GM18507 (cell line): ENCODE results near the gene FOSL1.

Experiments used
- DNase-seq: peaks from one replicate; pipeline ENCODE4 v3.0.0; 2011; ENCODE audit warnings: low read depth; ENCODE audit not compliant: insufficient read length; ENCODE audit errors: extremely low spot score
- FAIRE-seq: peaks from 2 replicates; lab custom pipeline; 2011; peaks lifted over from hg19 to GRCh38; lab: Jason Lieb, UNC

Gene FOSL1

DNA sequence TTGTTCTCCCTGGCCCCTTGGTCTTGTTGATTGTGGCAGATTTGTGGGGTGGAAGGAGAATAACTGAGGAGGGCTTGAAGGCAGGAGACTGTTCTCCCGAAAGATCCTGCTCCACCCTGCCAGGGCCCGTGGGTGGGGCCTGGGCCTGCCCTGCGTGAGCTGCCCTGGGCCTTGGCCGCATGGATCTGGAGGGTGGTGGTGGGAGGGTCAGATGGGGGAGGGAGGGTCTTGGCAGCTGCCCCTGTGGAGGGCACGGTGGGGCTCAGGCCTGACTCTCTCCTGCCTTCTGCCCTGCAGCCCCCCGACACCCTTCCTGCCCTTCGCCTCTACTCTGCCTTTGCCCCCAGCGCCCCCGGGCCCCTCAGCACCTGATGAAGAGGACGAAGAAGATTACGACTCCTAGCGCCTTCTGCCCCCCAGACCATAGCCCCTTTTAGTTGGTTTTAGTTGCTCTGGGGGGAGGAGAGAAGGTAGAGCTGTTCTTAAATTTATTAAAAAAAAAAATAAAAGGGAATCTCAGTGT, 20.9 kb upstream of the FOSL1 start:
- FAIRE-seq (no peak), DNase-seq (no peak)

DNA sequence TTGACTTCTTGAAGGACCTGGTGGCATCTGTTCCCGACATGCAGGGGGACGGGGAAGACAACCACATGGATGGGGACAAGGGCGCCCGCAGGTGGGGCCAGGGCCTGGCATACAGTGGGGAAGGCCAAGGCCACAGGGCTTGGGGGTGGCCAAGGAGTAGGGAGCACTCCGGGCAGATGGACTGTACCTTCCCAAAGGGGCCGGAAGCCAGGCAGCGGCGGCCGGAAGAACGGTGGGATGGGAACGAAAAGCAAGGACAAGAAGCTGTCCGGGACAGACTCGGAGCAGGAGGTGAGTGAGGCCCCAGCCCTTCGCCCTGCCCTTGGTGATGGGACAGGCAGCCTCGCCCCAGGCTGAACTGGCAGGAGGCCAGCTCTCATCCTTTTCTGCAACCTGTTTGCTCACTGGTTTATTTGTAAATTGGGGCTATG, 20.2 kb upstream of the FOSL1 start:
- FAIRE-seq = no peak

DNA sequence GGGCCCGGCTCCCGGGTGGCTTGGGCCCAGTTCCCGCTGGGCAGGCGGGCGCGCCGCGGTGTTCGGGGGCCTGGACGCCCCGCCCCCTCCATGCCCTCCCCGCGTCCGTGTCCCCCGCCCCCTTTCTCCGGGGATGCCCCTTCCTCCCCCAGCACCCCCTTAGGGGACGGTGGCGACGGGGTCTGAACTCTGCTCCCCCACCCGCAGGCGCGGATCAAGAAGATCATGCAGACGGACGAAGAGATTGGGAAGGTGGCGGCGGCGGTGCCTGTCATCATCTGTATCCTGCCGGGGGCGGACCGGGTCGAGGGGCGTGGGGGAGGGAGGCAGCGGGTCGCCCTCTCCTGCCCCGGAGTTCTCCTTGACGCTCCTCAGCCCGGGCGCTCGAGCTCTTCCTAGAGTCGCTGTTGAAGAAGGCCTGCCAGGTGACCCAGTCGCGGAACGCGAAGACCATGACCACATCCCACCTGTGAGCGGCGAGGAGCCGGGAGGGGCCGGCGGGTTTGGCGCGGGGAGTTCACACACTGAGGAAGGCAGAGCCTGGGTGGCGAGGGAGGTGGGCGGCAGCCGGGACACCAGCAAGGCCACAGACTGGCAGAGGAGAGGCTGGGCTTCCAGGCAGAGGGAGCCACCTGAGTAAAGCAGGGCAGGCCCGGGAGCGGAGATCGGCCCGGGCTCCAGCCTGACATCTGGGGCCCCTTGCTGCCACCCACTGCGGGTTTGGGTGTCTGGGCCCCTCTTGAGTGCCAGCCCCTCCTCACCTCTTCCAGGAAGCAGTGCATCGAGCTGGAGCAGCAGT, 19.6 kb upstream of the FOSL1 start:
- FAIRE-seq = no peak
- no peak for DNase-seq

More for the DNA sequence above, 20.2 kb upstream of the FOSL1 start:
- DNase-seq = no peak

DNA sequence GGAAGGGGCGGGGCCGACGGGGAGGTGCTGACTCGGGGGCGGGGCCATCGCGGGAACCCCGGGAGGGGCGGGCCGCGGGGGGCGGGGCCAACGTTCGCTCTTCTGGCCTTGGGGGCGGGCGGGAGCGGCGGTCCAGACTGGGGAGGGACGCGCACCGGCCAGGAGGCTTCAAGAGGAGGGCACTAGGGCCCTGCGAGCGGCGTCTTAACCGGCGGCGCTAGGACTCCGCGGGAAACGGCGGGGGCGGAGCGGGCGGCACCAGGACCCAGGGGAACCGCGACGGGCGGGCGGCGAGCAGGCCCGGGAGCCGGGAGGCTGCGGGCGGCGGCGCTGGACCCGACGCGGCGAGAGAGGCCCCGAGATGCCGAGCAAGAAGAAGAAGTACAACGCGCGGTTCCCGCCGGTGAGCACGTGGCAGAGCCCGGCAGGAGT, 19.0 kb upstream of the FOSL1 start, which contains the start of gene DRAP1:
Gene DRAP1 (plus strand): TSS at position 286 of the 432 bp plus-strand sequence. CDS start 76 bp downstream, at position 362.
- peak; percentile 97 for DNase-seq
- peak; percentile 73 for FAIRE-seq

DNA sequence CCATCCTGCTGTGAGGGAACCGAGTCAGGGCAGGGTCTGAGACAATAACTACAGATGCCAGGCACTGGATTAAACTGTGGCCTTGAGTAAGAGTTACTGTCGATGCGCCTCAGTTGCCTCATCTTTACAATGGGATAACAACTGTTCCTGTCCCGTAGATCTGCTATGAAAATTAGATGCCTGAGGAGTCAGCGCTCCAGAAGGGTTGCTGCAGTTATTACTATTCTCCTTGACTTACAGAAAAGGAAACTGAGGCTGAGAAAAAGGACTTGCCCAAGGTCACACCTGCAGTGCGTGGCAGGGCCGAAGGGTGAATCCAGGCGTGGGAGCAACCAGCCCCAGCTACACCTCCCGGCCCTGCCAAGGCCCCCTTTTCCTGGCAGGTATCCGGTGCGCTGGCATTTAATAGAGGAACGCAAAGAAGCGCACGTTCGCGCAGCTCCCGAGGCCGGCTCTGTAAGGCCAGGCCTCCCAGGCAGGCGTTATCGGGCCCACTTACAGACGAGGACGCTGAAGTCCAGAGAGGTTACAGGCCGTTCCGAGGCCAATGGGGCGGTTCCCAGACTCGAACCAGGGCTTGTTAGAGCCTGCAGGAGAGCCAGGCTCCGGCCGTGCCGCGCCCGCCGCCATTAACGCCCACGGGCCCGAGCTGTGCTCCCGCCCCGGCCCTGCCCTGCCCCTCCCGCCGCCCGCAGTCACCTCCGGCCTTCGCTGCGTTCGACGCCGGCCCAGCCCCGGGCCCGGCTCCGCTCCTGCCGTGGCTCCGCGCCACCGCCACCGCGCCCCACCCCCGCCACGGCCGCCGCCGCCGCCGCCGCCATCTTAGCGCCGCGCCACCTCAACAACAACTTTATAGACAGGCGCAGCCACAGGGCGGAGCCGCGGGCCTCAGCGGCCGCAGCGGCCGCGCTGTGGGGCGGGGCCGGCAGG, 18.3 kb upstream of the FOSL1 start, which contains the start of gene C11orf68:
Gene C11orf68 (minus strand): TSS at position 852 of the 930 bp plus-strand sequence. CDS start 31 bp downstream, at position 821.
- DNase-seq = no peak
- FAIRE-seq = no peak

DNA sequence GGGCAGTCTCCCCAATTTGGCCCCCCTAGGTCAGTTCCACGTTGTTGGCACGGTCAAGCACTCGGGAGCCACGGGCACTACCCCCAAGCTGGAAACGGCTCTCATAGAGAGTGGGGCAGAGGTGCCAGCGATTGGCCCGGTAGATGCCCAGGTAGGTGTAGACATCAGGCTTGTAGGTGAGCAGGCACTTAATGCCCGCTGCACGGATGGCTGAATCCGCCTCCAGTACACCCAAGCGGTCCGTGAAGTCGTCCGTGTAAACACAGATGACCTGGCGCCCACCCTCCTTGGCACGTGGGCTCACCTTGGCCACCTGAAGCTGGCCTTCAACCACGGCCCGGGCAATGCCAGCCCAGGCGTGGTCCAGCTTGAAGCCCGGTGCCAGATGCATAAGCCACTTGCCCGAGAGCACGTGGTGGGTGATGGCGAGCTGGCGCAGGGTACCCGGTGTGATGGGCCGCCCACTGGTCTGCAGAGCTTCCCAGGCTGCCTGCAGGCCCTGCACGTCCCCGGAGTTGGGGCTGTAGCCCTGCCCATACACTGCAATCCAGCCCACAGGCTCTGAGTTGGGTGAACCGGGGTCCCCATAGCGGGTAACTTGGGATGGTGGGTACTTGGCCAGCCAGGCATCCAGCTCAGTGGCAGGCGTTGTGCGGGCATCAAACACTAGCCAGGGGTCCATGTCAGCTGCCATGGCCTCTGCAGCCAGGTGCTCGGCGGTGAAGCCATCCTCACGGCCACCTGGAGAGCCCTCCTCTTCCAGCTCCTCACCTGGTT, 17.4 kb upstream of the FOSL1 start:
- FAIRE-seq = no peak

DNA sequence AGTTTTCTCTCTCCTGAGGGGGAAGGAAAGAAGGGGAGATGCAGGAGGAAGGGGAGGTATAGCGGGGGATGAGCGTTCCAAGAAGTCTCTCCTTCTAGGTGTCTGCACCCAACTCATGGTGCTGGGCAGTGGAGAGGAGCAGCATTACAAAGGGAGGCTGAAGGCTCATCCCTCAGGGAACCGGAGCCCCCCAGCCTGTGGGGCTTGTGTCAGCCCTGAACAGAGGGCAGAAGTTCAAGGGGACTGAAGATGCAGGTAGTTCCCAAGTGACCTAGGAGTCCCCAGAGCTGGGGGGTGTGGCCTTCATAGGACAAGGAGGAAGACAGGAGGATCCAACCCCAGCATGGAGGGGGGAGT, 16.9 kb upstream of the FOSL1 start:
- FAIRE-seq = no peak
- DNase-seq = no peak

More for the DNA sequence above, 17.4 kb upstream of the FOSL1 start:
- DNase-seq = no peak

DNA sequence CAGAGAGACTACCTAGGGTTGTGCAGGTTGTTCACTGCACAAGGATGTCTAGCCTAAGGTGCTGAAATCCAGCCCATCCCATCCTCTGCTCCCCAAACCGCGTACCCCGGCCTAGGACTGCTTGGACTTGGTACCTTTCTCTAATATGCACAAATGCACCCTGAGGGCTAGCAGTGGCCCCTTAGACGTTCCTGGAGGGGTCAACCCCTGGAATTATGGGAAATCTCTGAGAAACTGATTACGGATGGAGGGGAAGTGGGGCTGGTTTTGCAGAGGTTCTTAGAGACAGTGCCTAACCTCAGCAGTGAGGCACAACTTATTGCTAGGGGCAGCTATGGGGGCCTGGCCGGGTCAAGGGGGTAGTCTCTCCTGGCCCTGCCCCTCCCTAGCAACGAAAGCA, 16.2 kb upstream of the FOSL1 start:
- DNase-seq (no peak), FAIRE-seq (no peak)

DNA sequence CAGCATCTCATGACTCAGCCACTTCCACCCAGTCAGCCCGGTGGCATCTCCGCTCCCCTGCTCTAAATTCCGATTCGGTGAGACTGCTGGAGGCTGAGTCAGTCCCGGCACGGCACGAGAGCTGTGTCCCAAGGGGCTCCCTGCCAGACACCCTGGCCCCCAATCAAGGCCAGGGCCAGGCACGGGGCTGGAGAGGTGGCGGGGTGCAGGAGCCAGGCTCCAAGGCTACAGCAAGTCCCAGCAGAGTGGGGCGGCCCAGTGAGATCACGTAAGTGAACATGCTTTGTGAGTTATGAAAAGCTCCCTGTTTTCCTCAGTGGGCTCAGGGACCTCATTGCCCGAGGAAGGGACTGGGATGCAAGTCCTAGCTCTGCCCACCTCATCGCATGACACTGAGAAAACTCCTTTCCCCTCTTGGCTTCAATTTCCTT, 15.6 kb upstream of the FOSL1 start:
- DNase-seq (no peak), FAIRE-seq (no peak)

DNA sequence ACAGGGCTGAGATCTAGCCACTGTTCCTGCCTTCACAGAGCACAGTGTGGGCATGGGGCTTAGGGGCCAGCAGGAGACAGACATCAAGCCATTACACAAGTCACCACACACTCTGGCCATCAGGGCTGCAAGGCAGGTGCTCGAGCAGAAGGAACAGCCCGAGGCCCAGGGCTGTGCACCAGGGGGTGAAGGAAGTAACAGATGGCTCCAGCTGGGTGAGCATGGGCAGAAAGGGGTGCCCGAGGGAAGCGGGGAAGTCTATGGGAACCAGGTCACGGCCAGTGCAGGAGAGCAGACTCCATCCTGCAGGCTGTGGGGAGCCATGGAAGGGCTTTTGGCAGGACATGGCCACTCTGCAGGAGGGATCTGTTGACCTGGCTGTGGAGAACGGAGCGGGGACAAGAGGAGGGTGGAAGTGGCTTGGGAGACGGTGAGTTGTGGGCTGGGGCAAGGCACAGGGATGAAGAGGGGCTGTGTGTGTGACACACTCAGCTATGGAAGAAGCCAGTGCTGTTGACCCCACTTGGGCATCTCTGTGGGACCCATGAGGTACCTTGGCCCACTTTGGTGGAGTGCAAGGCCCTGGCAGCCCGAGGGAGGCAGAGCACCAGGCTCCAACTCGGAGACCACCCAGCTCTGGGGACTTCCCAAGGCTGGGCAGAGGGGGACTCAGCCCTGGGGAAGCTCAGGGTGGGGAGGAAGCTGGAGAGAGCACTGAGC, 15.1 kb upstream of the FOSL1 start:
- FAIRE-seq (no peak), DNase-seq (no peak)

DNA sequence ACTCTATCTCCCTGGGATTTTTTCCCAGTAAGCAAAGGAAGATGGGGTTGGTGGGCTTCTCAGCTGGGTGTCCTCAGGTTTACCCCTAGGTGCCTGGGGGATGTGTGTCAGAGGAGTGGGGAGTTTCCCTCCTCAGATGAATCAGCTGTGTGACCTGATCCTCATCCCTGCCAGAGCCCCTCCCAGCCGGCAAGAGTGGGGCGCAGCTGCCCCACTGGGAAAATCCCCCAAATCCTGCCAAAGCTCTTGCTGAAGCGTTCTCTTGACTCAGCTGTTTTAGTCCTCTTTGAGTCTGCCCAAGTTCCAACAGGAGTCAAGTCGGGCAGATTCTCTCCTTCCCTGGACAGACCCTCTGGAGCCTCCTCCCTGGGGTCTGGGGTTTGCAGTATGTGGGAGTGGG, 12.7 kb upstream of the FOSL1 start:
- DNase-seq = no peak
- FAIRE-seq = no peak

DNA sequence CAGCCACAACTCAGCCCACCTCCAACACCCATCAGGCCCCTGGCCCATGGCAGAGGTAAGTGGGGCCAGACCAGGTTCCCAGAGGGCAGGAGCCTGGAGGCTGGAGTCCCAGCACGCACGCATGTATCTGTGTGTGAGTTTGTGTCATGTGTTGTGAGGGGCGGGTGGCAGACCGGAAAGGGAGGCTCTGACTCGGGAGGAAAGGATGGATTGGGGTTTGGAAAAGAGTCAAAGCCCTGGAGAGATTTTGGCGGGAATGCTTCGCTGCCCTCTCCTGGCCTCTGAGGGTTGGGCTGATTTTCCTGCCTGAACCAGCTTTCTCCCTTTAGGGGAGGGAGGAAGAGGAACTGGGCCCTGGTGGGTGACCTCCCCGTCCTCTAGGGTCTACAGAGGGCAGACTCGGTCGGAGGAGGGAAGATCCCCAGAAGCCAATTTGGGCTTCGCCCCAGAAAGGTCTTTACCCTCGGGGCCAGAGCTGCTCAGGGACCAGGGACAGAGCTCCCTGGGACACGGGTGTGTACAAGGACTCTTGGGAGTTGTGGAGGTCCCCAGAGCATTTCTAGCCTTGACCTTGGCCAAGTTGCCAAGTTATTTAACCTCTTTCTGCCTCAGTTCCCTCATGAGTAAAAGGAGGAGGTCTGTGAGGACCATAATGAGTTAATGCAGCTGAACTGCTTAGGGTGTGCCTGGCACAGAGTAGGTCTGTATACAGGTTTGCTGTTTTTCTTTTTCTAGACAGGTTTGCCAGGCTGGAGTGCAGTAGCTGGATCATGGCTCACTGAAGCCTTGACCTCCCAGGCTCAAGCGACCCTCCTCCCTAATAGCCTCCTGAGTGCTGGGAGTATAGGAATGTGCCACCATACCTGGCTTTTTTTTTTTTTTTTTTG, 11.7 kb upstream of the FOSL1 start:
- DNase-seq (no peak), FAIRE-seq (no peak)

DNA sequence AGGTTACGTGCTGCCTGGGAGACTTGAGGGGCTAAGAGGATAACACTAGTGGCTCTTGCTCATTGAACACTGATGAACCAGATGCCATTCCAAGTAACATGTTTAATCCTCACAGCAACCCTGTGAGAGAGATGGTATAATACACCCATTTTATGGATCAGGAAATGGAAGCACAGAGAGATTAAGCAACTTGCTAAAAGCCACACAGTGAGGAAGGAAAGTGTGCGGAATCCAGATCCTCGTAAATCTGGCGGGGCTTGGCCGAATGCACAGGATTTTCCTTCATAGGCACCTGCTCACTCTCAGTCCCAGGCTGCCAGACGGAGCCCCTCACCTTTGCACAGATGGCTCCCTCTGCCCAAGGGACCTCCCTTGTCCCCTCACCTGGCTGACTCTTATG, 7.7 kb upstream of the FOSL1 start:
- DNase-seq (no peak), FAIRE-seq (no peak)

DNA sequence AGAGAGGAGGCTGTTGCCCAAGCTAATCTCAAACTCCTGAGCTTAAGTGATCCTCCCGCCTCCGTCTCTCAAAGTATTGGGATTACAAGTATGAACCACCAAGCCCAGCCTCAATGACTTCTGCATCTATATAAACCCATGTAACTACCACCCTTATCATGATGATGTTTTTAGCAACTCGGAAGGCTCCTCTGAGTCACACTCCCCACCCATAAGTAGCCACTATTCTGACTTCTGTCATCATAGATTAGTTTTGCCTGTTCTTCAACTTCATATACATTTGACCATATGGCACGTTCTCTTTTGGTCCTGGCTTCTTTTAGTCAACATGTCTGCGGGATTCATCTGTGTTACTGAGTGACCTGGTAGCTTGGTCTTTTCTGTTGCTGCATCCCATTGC, 6.4 kb upstream of the FOSL1 start:
- no peak for FAIRE-seq
- no peak for DNase-seq

DNA sequence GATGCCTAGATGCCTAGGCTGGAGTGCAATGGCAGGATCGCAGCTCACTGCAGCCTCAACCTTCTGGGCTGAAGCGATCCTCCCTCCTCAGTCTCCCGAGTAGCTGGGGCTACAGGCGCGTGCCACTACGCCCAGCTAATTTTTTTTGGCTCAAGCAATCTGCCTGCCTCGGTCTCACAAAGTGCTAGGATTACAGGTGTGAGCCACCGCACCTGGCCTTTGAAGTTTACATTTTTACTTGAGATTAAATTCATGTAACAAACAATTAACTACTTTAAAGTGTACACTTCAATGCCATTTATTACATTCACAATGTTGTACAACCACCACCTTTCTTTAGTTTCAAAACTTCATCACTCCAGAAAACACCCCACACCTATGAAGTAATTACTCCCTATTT, 3.5 kb upstream of the FOSL1 start:
- DNase-seq (no peak), FAIRE-seq (no peak)

DNA sequence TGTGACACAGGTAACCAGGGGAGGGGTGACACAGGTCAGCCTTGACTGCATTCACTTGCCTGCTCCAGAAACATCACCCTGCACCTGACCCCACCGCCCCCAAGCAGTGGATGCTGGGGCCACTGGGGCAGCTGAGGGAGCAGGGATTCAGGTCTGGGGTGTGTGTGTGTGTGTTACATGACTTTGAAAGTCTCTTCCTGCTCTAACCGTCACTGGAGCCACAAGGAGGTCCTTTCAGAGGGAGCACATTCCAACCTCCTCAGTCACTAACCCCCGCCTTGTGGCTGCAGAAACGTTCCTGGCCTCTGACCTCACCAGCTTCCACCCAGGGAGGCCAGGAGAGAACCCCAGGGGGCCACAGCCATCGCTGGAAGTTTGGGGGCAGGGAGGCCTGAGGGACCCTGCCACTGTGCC, 2.9 kb upstream of the FOSL1 start:
- DNase-seq (no peak), FAIRE-seq (no peak)

DNA sequence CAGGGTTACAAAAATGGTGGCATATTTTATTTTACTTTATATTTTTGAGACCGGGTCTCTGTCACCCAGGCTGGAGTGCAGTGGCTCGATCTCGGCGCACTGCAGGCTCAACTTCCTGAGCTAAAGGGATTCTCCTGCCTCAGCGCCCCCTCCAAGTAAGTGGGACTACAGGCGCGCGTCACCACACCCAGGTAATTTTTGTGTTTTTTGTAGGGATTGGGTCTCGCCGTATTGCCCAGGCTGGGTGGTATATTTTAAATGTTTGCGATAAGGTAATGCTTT, 652 bp upstream of the FOSL1 start:
- DNase-seq (no peak), FAIRE-seq (no peak)
